Measurements from ENCODE around the gene POU5F1. TPM values are rescaled to one million over a fixed set of nuclear protein-coding genes. Genes with fewer than 3 reads are reported as not detected.

POU5F1 gene
- total RNA-seq, 2 experiments from 2014 or later: 0.20 TPM; not detected in 1

Other genes starting within 250 kb of the POU5F1 start
- gene SFTA2, start 238.5 kb downstream of the POU5F1 start, total RNA-seq: not detected
- not detected for gene MUCL3, start 229.7 kb downstream of the POU5F1 start, total RNA-seq
- gene MUC21, start 187.0 kb downstream of the POU5F1 start, total RNA-seq: not detected
- not detected for gene MUC22, start 160.2 kb downstream of the POU5F1 start, total RNA-seq
- not detected for gene C6orf15, start 58.1 kb downstream of the POU5F1 start, total RNA-seq
- gene PSORS1C1, start 55.9 kb downstream of the POU5F1 start, total RNA-seq: under 1 TPM in 1 of 2 experiments, not detected in 1; 0.57 TPM
- not detected for gene CDSN, start 50.2 kb downstream of the POU5F1 start, total RNA-seq
- gene PSORS1C2, start 31.6 kb downstream of the POU5F1 start, total RNA-seq: not detected
- gene CCHCR1, start 12.9 kb downstream of the POU5F1 start, total RNA-seq: 10 to 100 TPM; 43.4 to 44.7 TPM
- 10 to 100 TPM; 86.3 to 86.7 TPM for gene TCF19, start 12.1 kb downstream of the POU5F1 start, total RNA-seq
- 1,000 to 10,000 TPM; 1,296 to 1,446 TPM for gene HLA-C, start 101.4 kb upstream of the POU5F1 start, total RNA-seq
- 1,000 to 10,000 TPM; 4,654 to 4,702 TPM for gene HLA-B, start 186.5 kb upstream of the POU5F1 start, total RNA-seq
- gene MICA, start 232.9 kb upstream of the POU5F1 start, total RNA-seq: 10 to 100 TPM; 10.5 to 10.8 TPM

All from activated CD4-positive, alpha-beta T cell treated with anti-CD3 and anti-CD28 coated beads, Interleukin-2, amount 10 ng/mL, durations not matched to agents 7 days and 5 days (primary cell).